ENCODE data around the gene UPK2.

UPK2 gene

DNA sequence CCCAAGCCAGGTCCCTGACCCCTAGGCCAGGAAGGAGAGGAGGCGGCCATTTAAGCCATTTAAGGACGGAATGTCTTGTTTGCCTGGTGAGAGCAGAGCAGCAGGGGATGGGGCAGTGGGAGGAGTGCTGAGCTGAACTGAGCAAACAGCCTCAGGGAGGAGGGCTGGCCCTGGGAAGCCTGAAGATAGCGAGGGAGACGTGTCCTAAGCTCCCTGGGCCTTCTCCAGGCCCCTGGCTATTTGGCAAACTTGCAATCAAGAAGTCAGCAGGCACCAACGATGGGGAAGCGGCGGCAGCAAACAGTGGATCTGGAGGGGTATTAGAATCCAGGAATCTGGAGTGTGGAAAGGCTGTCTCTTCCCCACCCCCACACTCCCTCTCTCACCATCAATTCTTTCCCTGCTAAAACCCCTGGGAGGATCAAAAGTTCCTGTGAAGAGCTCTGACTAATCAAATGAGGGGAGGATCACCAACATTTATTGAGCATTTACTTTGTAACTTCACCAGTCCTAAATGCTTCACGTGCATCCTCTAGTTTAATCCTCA lies 39.2 kb upstream of the UPK2 start:
- no peak overlapping the region for H3K27ac ChIP-seq (replicated peaks)
- no peak for DNase-seq (ENCODE audit: low read depth in 1 of 2, low spot score in 1 of 2)
- no peaks in the 10 kb centered on the region for H3K27me3 ChIP-seq (ENCODE audit: insufficient read depth, poor library complexity, severe bottlenecking)
- no peak overlapping the region for H3K4me3 ChIP-seq (replicated peaks; ENCODE audit: insufficient read depth, low read length)
- TF ChIP-seq POLR2AphosphoS5 (IDR thresholded peaks at IDR 0.05; ENCODE audit: low read depth) = no peak
- TF ChIP-seq GABPA (IDR thresholded peaks at IDR 0.05; ENCODE audit: low read depth) = no peak
- TF ChIP-seq SPI1 (IDR thresholded peaks at IDR 0.05; ENCODE audit: borderline replicate concordance, low read depth) = no peak

DNA sequence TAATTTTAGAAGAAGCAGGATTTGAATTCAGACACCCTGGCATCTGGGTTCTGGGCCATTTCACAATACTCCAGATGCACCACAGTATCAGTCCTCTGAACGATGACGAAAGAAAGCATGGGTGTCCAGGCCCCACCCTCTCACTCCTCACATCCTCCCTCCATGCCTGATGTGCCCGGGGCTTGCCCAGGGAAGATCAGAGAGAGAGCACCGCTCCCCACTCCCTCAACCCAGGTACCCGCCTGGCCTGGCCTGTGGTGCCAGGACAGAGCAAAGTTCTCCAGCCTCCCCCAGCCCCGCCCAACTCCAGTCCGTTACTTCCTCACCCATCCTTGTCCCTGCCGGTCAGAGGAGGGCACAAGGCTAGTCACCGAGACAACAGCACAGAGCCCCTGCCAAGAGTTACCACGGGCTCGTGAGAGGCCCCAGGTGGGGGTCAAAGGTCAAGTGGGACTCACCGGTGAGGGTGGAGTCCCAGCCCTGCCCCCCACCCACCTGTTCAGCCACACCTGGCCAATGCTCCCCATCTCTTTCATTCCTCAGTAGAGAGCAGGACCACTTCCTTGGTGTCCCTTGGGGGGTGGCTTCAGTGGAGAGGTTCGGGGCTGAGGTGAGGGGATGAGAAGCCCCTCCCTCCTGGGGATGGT lies 38.5 kb upstream of the UPK2 start:
- H3K27ac ChIP-seq (replicated peaks) = no peak overlapping the region
- no peak overlapping the region for H3K4me3 ChIP-seq (replicated peaks; ENCODE audit: insufficient read depth, low read length)
- DNase-seq (ENCODE audit: low read depth in 1 of 2, low spot score in 1 of 2) = peak; percentile 83 to 84
- H3K27me3 ChIP-seq (ENCODE audit: insufficient read depth, poor library complexity, severe bottlenecking) = no peaks in the 10 kb centered on the region
- TF ChIP-seq, protein P1, sequence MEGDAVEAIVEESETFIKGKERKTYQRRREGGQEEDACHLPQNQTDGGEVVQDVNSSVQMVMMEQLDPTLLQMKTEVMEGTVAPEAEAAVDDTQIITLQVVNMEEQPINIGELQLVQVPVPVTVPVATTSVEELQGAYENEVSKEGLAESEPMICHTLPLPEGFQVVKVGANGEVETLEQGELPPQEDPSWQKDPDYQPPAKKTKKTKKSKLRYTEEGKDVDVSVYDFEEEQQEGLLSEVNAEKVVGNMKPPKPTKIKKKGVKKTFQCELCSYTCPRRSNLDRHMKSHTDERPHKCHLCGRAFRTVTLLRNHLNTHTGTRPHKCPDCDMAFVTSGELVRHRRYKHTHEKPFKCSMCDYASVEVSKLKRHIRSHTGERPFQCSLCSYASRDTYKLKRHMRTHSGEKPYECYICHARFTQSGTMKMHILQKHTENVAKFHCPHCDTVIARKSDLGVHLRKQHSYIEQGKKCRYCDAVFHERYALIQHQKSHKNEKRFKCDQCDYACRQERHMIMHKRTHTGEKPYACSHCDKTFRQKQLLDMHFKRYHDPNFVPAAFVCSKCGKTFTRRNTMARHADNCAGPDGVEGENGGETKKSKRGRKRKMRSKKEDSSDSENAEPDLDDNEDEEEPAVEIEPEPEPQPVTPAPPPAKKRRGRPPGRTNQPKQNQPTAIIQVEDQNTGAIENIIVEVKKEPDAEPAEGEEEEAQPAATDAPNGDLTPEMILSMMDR (IDR thresholded peaks at IDR 0.05; ENCODE audit: insufficient read depth, low read length) = no peak
- TF ChIP-seq SPI1 (IDR thresholded peaks at IDR 0.05; ENCODE audit: borderline replicate concordance, low read depth) = 0 out of 2 replicates have a peak, but pooled peaks have one; percentile 27
- TF ChIP-seq POLR2AphosphoS5 (IDR thresholded peaks at IDR 0.05; ENCODE audit: low read depth) = peak; percentile 34; the same call in 1 of the 2 replicates
- TF ChIP-seq GABPA (IDR thresholded peaks at IDR 0.05; ENCODE audit: low read depth) = no peak
- TF ChIP-seq, protein P2, sequence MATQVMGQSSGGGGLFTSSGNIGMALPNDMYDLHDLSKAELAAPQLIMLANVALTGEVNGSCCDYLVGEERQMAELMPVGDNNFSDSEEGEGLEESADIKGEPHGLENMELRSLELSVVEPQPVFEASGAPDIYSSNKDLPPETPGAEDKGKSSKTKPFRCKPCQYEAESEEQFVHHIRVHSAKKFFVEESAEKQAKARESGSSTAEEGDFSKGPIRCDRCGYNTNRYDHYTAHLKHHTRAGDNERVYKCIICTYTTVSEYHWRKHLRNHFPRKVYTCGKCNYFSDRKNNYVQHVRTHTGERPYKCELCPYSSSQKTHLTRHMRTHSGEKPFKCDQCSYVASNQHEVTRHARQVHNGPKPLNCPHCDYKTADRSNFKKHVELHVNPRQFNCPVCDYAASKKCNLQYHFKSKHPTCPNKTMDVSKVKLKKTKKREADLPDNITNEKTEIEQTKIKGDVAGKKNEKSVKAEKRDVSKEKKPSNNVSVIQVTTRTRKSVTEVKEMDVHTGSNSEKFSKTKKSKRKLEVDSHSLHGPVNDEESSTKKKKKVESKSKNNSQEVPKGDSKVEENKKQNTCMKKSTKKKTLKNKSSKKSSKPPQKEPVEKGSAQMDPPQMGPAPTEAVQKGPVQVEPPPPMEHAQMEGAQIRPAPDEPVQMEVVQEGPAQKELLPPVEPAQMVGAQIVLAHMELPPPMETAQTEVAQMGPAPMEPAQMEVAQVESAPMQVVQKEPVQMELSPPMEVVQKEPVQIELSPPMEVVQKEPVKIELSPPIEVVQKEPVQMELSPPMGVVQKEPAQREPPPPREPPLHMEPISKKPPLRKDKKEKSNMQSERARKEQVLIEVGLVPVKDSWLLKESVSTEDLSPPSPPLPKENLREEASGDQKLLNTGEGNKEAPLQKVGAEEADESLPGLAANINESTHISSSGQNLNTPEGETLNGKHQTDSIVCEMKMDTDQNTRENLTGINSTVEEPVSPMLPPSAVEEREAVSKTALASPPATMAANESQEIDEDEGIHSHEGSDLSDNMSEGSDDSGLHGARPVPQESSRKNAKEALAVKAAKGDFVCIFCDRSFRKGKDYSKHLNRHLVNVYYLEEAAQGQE (IDR thresholded peaks at IDR 0.05; ENCODE audit: insufficient replicate concordance, low read depth) = no peak

DNA sequence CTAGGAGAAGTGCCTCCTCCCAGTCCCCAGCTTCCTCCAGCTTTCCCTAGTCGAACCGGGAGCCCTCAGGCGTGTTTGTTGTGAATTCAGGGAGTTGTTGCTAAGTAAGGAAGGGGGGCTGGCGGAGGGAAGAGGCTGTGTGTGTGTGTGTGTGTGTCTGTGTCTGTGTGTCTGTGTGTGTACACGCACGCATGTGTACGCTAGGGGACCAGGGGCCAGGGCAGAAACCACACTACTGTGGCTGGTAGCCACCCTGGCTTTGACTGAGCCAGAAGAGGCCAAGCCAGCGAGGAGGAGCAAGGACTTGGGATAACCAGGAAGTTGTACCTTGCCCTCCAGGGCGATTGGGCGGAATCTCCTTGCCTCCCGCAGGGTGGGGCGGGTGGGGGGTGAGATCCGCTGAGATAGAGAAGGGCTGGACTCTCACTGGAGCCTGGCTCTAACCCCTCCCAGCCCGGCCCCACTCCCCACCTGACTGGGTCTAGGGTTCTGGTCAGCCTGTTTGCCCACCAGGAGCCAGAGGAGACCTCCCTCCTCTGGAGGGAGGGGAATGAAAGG lies 37.9 kb upstream of the UPK2 start:
- TF ChIP-seq, protein P1 (IDR thresholded peaks at IDR 0.05; ENCODE audit: insufficient read depth, low read length) = no peak
- no peak for TF ChIP-seq SPI1 (IDR thresholded peaks at IDR 0.05; ENCODE audit: borderline replicate concordance, low read depth)
- TF ChIP-seq GABPA (IDR thresholded peaks at IDR 0.05; ENCODE audit: low read depth) = no peak
- TF ChIP-seq, protein P2 (IDR thresholded peaks at IDR 0.05; ENCODE audit: insufficient replicate concordance, low read depth) = no peak
- TF ChIP-seq POLR2AphosphoS5 (IDR thresholded peaks at IDR 0.05; ENCODE audit: low read depth) = no peak
- DNase-seq (ENCODE audit: low read depth in 1 of 2, low spot score in 1 of 2) = no peak
- Histone ChIP-seq H3K27me3 (ENCODE audit: insufficient read depth, poor library complexity, severe bottlenecking) (no peaks in the 10 kb centered on the region), H3K4me3 (replicated peaks; ENCODE audit: insufficient read depth, low read length) (no peak overlapping the region), H3K27ac (replicated peaks) (no peak overlapping the region)

DNA sequence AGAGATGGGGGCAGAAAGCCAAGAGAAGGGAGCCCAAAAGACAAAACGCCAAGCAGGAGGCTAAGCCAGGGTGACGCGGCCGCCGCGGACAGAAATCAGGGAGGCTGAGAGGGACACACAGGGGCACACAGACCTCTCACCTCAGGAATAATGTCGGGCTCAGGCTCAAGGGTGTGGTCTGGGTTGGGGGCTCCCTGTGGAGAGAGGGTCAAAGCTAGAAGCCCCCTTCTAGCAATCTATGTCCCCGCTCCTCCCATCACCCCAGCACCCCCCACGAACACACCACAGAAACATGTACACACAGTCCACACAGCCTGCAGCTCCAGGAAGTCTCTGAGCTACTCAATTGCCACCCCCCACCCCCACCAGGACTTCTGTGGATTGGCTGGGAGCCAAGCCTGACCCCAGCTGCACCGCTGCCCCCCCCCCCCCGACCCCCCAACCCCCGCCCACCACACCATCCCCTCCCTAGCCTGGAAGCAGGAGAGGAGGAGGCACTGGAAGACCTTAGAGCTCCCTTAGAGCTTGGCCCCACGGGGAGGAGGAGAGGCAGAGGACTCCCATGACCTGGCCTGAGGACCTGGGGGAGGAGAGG lies 37.3 kb upstream of the UPK2 start:
- H3K4me3 ChIP-seq (replicated peaks; ENCODE audit: insufficient read depth, low read length) = no peak overlapping the region
- no peak overlapping the region for H3K27ac ChIP-seq (replicated peaks)
- DNase-seq (ENCODE audit: low read depth in 1 of 2, low spot score in 1 of 2) = no peak
- no peaks in the 10 kb centered on the region for H3K27me3 ChIP-seq (ENCODE audit: insufficient read depth, poor library complexity, severe bottlenecking)
- TF ChIP-seq GABPA (IDR thresholded peaks at IDR 0.05; ENCODE audit: low read depth) (no peak), SPI1 (IDR thresholded peaks at IDR 0.05; ENCODE audit: borderline replicate concordance, low read depth) (no peak), POLR2AphosphoS5 (IDR thresholded peaks at IDR 0.05; ENCODE audit: low read depth) (no peak)
- TF ChIP-seq, protein P1 (IDR thresholded peaks at IDR 0.05; ENCODE audit: insufficient read depth, low read length) = no peak
- TF ChIP-seq, protein P2 (IDR thresholded peaks at IDR 0.05; ENCODE audit: insufficient replicate concordance, low read depth) = no peak

Measured in HL-60 (cell line).